ENCODE measurements around the gene TBX10. TPM values are rescaled to one million over a fixed set of nuclear protein-coding genes. Genes with fewer than 3 reads are reported as not detected.

TBX10 gene
- polyA plus RNA-seq, 1 donor (not counting 4 experiments of a cell fraction or from before 2014, with no cell fraction given) = not detected

- DNase-seq (ENCODE audit: low read depth, low spot score) (no peak), FAIRE-seq (no peak)
- no peak overlapping the region for H3K4me2 ChIP-seq (ENCODE audit: control insufficient read depth, extremely low read depth, insufficient read depth, low read depth, low read length)
- peaks cover 3% of the 10 kb centered on the region for H3K4me1 ChIP-seq (ENCODE audit: control insufficient read depth, extremely low read depth, insufficient read depth, low read length)
- no peaks in the 10 kb centered on the region for H3K9me3 ChIP-seq (ENCODE audit: control insufficient read depth, low read depth, low read length)
- H3K79me2 ChIP-seq (ENCODE audit: control insufficient read depth, insufficient read depth, low read length) = no peaks in the 10 kb centered on the region
- no peaks in the 10 kb centered on the region for H4K20me1 ChIP-seq (ENCODE audit: control insufficient read depth, extremely low read depth, insufficient read depth, low read length)
- H3K36me3 ChIP-seq (ENCODE audit: control insufficient read depth in 2 of 2, extremely low read depth in 1 of 2, insufficient read depth in 2 of 2, low read length in 2 of 2) = no peaks in the 10 kb centered on the region
- H3K27me3 ChIP-seq (ENCODE audit: control insufficient read depth, extremely low read depth, insufficient read depth, low read length) = peaks cover 11% of the 10 kb centered on the region
- H3K9ac ChIP-seq (ENCODE audit: control insufficient read depth, extremely low read depth, insufficient read depth, low read length) = no peak overlapping the region
- H2AFZ ChIP-seq (ENCODE audit: control insufficient read depth, low read length) = no peak overlapping the region
- no peaks in the 10 kb centered on the region for H3K9me1 ChIP-seq (ENCODE audit: control insufficient read depth, extremely low read depth, insufficient read depth, low read length)
- TF ChIP-seq CTCF (optimal IDR thresholded peaks at IDR 0.05 in 1 of 3, IDR thresholded peaks at IDR 0.05 in 1 of 3, conservative IDR thresholded peaks at IDR 0.05 in 1 of 3; ENCODE audit: extremely low read depth in 1 of 3, insufficient read depth in 2 of 3, low read length in 3 of 3) (no peak), EZH2 (IDR thresholded peaks at IDR 0.05; ENCODE audit: low read length) (no peak)
- H3K27ac ChIP-seq (ENCODE audit: control insufficient read depth, insufficient read depth, low read length) = no peak overlapping the region
- no peak overlapping the region for H3K4me3 ChIP-seq (ENCODE audit: control insufficient read depth in 2 of 3, extremely low read depth in 1 of 3, insufficient read depth in 2 of 3, low read depth in 1 of 3, low read length in 3 of 3)
- dilution Hi-C loops (cut with MboI; ENCODE audit: extremely low pct_ligation_motif_present, low sequenced_read_pairs) = no loop called here
These were observed 2.0 kb upstream of the TBX10 start for GRCh38 chr11:67641338-67642172.

GRCh38 chr11:67640758-67641337 is 1.3 kb upstream of the TBX10 start:
- no peaks in the 10 kb centered on the region for H3K36me3 ChIP-seq (ENCODE audit: control insufficient read depth in 2 of 2, extremely low read depth in 1 of 2, insufficient read depth in 2 of 2, low read length in 2 of 2)
- no peaks in the 10 kb centered on the region for H3K9me3 ChIP-seq (ENCODE audit: control insufficient read depth, low read depth, low read length)
- FAIRE-seq (no peak), DNase-seq (ENCODE audit: low read depth, low spot score) (no peak)
- H3K79me2 ChIP-seq (ENCODE audit: control insufficient read depth, insufficient read depth, low read length) = no peaks in the 10 kb centered on the region
- no peak overlapping the region for H3K27ac ChIP-seq (ENCODE audit: control insufficient read depth, insufficient read depth, low read length)
- peaks cover 11% of the 10 kb centered on the region for H3K27me3 ChIP-seq (ENCODE audit: control insufficient read depth, extremely low read depth, insufficient read depth, low read length)
- no peak overlapping the region for H2AFZ ChIP-seq (ENCODE audit: control insufficient read depth, low read length)
- no peak overlapping the region for H3K4me2 ChIP-seq (ENCODE audit: control insufficient read depth, extremely low read depth, insufficient read depth, low read depth, low read length)
- H3K4me3 ChIP-seq (ENCODE audit: control insufficient read depth in 2 of 3, extremely low read depth in 1 of 3, insufficient read depth in 2 of 3, low read depth in 1 of 3, low read length in 3 of 3) = no peak overlapping the region
- H4K20me1 ChIP-seq (ENCODE audit: control insufficient read depth, extremely low read depth, insufficient read depth, low read length) = no peaks in the 10 kb centered on the region
- dilution Hi-C loops (cut with MboI; ENCODE audit: extremely low pct_ligation_motif_present, low sequenced_read_pairs) = no loop called here
- H3K4me1 ChIP-seq (ENCODE audit: control insufficient read depth, extremely low read depth, insufficient read depth, low read length) = peaks cover 4% of the 10 kb centered on the region
- H3K9ac ChIP-seq (ENCODE audit: control insufficient read depth, extremely low read depth, insufficient read depth, low read length) = no peak overlapping the region
- no peaks in the 10 kb centered on the region for H3K9me1 ChIP-seq (ENCODE audit: control insufficient read depth, extremely low read depth, insufficient read depth, low read length)
- TF ChIP-seq CTCF (optimal IDR thresholded peaks at IDR 0.05 in 1 of 3, IDR thresholded peaks at IDR 0.05 in 1 of 3, conservative IDR thresholded peaks at IDR 0.05 in 1 of 3; ENCODE audit: extremely low read depth in 1 of 3, insufficient read depth in 2 of 3, low read length in 3 of 3) (no peak), EZH2 (IDR thresholded peaks at IDR 0.05; ENCODE audit: low read length) (no peak)

Data from keratinocyte (primary cell).